Spleen (tissue), 11 donors: ENCODE results near the gene MRPL55. TPM values are rescaled to one million over a fixed set of nuclear protein-coding genes. Genes with fewer than 3 reads are reported as not detected.

Experiments
- DNase-seq: peaks from one replicate; pipeline ENCODE4 v3.0.0-alpha.2; 2020
- H3K27ac ChIP-seq, 8 donors: fragments of 200-600 bp; sonication (generic) in 7 of 8; 1 replicate in 4 of 8; 2 replicates in 4 of 8; pipeline versions ENCODE4 v1.5.0 to v1.8.0; 2016 to 2021; ENCODE audit warnings: inconsistent platforms in 4 of 8, mild to moderate bottlenecking in 4 of 8, moderate library complexity in 1 of 8
- H3K27me3 ChIP-seq, 7 donors: fragments of 200-600 bp; sonication (generic) in 6 of 7; replicated peaks in 1 of 7; 1 replicate in 4 of 7; 2 replicates in 3 of 7; pipeline versions ENCODE4 v1.5.0 to v1.8.0; 2016 to 2021; ENCODE audit warnings: inconsistent platforms in 3 of 7, mild to moderate bottlenecking in 1 of 7
- H3K36me3 ChIP-seq, 6 donors: fragments of 200-600 bp; sonication (generic) in 5 of 6; 1 replicate in 4 of 6; 2 replicates in 2 of 6; pipeline versions ENCODE4 v1.5.0 to v1.8.0; 2016 to 2021; ENCODE audit warnings: inconsistent platforms in 2 of 6
- H3K4me1 ChIP-seq, 6 donors: fragments of 200-600 bp; sonication (generic) in 5 of 6; 1 replicate in 3 of 6; 2 replicates in 3 of 6; pipeline versions ENCODE4 v1.5.0 to v1.8.0; 2016 to 2021; ENCODE audit warnings: inconsistent platforms in 3 of 6
- H3K4me3 ChIP-seq, 8 donors: fragments of 200-600 bp; sonication (generic) in 7 of 8; 1 replicate in 4 of 8; 2 replicates in 4 of 8; pipeline versions ENCODE4 v1.5.0 to v1.8.0; 2016 to 2021; ENCODE audit warnings: inconsistent platforms in 4 of 8, mild to moderate bottlenecking in 4 of 8, moderate library complexity in 2 of 8
- H3K9me3 ChIP-seq, 8 donors: fragments of 200-600 bp; sonication (generic) in 7 of 8; 1 replicate in 4 of 8; 2 replicates in 4 of 8; pipeline versions ENCODE4 v1.5.0 to v1.8.0; 2016 to 2021; ENCODE audit warnings: inconsistent platforms in 4 of 8
- POLR2A ChIP-seq, 3 donors: fragments of 450-650 bp; IDR thresholded peaks; one replicate each; pipeline ENCODE4 v1.5.1; 2017; ENCODE audit warnings: antibody characterized with exemption in 3 of 3, mild to moderate bottlenecking in 1 of 3
- POLR2AphosphoS5 ChIP-seq, 3 donors: sonication (generic); formaldehyde crosslinking; IDR thresholded peaks; one replicate each; pipeline ENCODE4 v1.5.1; 2017; ENCODE audit warnings: antibody characterized with exemption in 3 of 3
- WGBS, 5 donors: extraction: QIAGEN DNeasy Blood & Tissue Kit in 3 of 5; methylation state at CpG; one replicate each; pipeline versions ENCODE4 v1.1.5 to v1.1.7; 2013 to 2018; 5-methylcytosine and 5-hydroxymethylcytosine counted together
- intact Hi-C: fragments of 100-400 bp; cut with DNase I; formaldehyde crosslinking; loops from one replicate; pipeline ENCODE4 v1.15.0; 2023; ENCODE audit warnings: low total_unique reads
- polyA plus RNA-seq, 3 donors: library from polyadenylated mRNA; stranded (reverse); fragments of 200-250 nt; gene quantifications; one replicate each; pipeline ENCODE4 v1.2.1, GENCODE V29; 2013
- total RNA-seq, 7 donors: library from RNA; depleted of rRNA in 3 of 7; stranded (reverse); fragments of >200 nt in 3 of 7; fragmentation: NEBNext Ultra II Directional in 4 of 7; extraction: Animal tissue kit (Norgen Biotek cat#: 25700) in 4 of 7; gene quantifications; one replicate each; pipeline versions ENCODE4 v1.1.0 to v1.2.1, GENCODE V29; 2016 to 2021
- TF ChIP-seq, protein P1 (sequence below), 11 experiments: fragments of 200-600 bp in 7 of 11; fragments of 450-650 bp in 4 of 11; sonication (generic) in 4 of 11; IDR thresholded peaks in 8 of 11; conservative IDR thresholded peaks in 3 of 11; 1 replicate in 7 of 11; 2 replicates in 4 of 11; pipeline versions ENCODE4 v1.4.0 to v1.8.0; 2016 to 2021; ENCODE audit warnings: antibody characterized with exemption in 11 of 11, inconsistent platforms in 4 of 11, mild to moderate bottlenecking in 1 of 11
- donor health status: healthy with polysubstance abuse.
- donor health status: DM: no; HTN: no; CAD: no; lungs with moderate emphysema.
- donor health status: DM: no; HTN: no; CAD: no.
- donor health status: Bipolar disorder and iron deficiency.
- donor health status: healthy.
- donor health status: DM: no; HTN: no; CAD: no.
- donor health status: DM: yes; HTN: yes; CAD: no.

MRPL55 gene
- total and polyA plus RNA-seq, 10 donors, result 32.3 to 114 (median 72.1) TPM

DNA sequence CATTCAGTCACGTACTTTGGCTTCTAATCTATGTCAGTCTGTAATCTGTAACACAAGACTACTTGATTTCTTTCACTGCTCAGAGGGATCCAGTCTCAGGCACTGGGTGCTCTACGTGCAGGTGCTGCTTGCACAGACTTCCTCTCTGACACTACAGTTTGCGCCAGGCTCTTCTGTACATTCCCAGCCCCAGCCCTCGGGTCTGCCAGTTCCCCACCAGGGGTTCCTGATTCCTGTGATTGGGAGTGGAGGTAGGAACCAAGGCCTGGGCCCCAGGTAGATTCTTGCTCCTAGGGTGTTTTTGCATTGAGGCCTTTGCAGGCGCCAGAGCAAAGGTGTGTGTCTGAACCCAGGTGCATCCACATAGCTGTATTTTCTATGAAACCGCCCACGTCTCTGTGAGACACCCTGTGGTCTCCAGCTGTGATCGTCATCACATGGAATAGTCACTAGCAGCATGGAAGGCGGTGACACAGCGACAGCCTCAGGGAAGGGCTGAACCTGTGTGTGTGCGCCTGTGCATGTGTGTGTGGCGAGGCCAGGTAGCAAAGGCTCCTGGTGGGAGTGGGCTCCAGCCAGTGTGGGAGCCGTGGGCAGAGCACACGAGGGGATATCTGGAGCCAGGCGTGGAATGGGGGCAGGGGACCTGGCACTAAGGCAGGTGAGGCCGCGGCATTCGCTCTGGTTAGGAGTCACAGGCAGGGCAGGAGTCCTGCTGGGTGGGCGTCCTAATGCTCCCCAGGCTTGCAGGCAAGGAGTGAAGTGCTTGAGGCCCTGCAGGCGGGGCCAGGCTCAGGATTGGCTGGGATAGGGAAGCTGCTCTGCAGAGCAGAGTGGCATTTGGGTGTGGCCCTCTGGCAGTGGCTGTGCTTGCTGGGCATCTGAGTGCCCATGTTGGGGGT, 45.8 kb upstream of the MRPL55 start:
- Histone ChIP-seq H3K4me3 (no peak overlapping the region), H3K27me3 (peaks cover 0 to 19% (median 0%) of the 10 kb centered on the region in 7 donors), H3K27ac (no peak overlapping the region), H3K9me3 (no peaks in the 10 kb centered on the region), H3K4me1 (peaks cover 0 to 43% (median 27%) of the 10 kb centered on the region in 6 donors), H3K36me3 (peaks cover 0 to 7% (median 1%) of the 10 kb centered on the region in 6 donors)
- 80 to 85% (median 81%) methylated on average over 19 to 20 of the region's 20 CpGs for WGBS, 5 donors
- intact Hi-C loops, result no loop called here
- peak; percentile 65 for DNase-seq
- TF ChIP-seq POLR2AphosphoS5 (IDR thresholded peaks at IDR 0.05), result no peak
- TF ChIP-seq, protein P1, sequence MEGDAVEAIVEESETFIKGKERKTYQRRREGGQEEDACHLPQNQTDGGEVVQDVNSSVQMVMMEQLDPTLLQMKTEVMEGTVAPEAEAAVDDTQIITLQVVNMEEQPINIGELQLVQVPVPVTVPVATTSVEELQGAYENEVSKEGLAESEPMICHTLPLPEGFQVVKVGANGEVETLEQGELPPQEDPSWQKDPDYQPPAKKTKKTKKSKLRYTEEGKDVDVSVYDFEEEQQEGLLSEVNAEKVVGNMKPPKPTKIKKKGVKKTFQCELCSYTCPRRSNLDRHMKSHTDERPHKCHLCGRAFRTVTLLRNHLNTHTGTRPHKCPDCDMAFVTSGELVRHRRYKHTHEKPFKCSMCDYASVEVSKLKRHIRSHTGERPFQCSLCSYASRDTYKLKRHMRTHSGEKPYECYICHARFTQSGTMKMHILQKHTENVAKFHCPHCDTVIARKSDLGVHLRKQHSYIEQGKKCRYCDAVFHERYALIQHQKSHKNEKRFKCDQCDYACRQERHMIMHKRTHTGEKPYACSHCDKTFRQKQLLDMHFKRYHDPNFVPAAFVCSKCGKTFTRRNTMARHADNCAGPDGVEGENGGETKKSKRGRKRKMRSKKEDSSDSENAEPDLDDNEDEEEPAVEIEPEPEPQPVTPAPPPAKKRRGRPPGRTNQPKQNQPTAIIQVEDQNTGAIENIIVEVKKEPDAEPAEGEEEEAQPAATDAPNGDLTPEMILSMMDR (IDR thresholded peaks at IDR 0.05 in 8 of 11, conservative IDR thresholded peaks at IDR 0.05 in 3 of 11), result no peak
- no peak for TF ChIP-seq POLR2A (IDR thresholded peaks at IDR 0.05)

DNA sequence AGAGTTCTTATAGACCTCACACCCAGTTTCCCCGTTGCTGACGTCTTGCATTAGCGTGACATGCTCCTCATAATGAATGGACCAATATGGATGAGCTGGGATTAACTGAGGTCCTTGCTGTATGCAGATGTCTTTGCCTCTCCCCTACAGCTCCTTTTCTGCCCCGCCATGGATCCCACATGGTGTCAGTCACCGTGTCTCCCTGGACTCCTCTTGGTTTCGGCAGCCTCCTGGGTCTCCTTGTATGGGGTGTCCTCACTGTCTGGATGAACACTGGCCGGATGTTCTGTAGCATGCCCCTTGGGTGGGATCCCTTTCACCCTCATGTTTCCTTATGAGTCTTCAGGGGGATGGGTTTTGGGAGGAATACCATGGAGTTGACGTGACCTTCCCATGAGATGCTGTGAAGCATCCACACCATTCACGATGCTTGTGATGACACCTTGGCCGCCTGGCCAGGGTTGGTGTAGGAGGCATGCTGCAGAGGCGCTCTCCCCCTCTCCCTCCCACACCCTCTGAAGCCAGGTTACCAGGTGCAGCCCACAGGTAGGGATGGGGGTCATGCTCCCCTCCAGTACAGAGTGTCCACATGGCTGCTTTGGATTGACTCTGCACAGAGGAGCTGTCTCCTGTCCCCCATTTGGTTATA, 45.0 kb upstream of the MRPL55 start:
- peak; percentile 32 for DNase-seq
- Histone ChIP-seq H3K27ac (no peak overlapping the region), H3K4me1 (peaks cover 2 to 50% (median 32%) of the 10 kb centered on the region in 6 donors), H3K9me3 (no peaks in the 10 kb centered on the region), H3K36me3 (peaks cover 0 to 14% (median 6%) of the 10 kb centered on the region in 6 donors), H3K27me3 (peaks cover 0 to 19% (median 0%) of the 10 kb centered on the region in 7 donors), H3K4me3 (no peak overlapping the region)
- no peak for TF ChIP-seq POLR2AphosphoS5 (IDR thresholded peaks at IDR 0.05)
- TF ChIP-seq, protein P1 (IDR thresholded peaks at IDR 0.05 in 8 of 11, conservative IDR thresholded peaks at IDR 0.05 in 3 of 11), result no peak
- no peak for TF ChIP-seq POLR2A (IDR thresholded peaks at IDR 0.05)
- 87 to 98% (median 93%) methylated on average over 7 to 11 of the region's 11 CpGs for WGBS, 5 donors
- intact Hi-C loops, result no loop called here

DNA sequence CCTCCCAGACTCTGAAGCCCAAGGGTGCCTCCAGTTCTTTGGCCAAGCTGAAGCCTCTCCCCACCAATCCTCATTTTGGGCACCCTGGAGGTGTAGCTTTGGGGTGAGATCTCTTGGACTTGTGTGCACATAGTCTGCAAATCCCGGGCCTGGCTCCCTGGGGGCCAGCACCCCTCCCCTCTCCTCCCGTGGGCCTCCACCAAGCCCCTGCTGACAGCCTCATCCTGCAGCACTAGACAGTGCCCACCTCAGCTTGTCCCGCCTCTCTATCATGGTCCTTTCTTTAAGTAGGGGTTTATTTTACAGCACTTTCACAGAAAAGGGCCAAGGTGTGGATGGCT, 43.8 kb upstream of the MRPL55 start:
- peaks cover 0 to 27% (median 19%) of the 10 kb centered on the region in 6 donors for H3K36me3 ChIP-seq
- peaks cover 14 to 63% (median 45%) of the 10 kb centered on the region in 6 donors for H3K4me1 ChIP-seq
- peaks cover 0 to 14% (median 0%) of the 10 kb centered on the region in 7 donors for H3K27me3 ChIP-seq
- peak overlapping the region in 1 of 8 donors; percentile 81 for H3K27ac ChIP-seq
- DNase-seq, result peak; percentile 72
- intact Hi-C loops, result no loop called here
- TF ChIP-seq, protein P1 (IDR thresholded peaks at IDR 0.05 in 8 of 11, conservative IDR thresholded peaks at IDR 0.05 in 3 of 11), result no peak
- TF ChIP-seq POLR2AphosphoS5 (IDR thresholded peaks at IDR 0.05) (no peak), POLR2A (IDR thresholded peaks at IDR 0.05) (no peak)
- H3K9me3 ChIP-seq, result no peaks in the 10 kb centered on the region
- H3K4me3 ChIP-seq, result no peak overlapping the region
- WGBS, 5 donors, result 73 to 90% (median 85%) methylated on average over 3 of the region's 3 CpGs
